Body of pancreas (tissue), 4 donors: Measurements from ENCODE around the gene ARHGAP12.

ENCODE experiments used
- CTCF ChIP-seq, 7 experiments: fragments of 450-650 bp in 4 of 7; fragments of 200-600 bp in 3 of 7; sonication (generic) in 3 of 7; IDR thresholded peaks; one replicate each; pipeline ENCODE4 v1.5.1; 2016 to 2019; ENCODE audit warnings: antibody characterized with exemption in 7 of 7
- POLR2A ChIP-seq, 3 donors: fragments of 450-650 bp; IDR thresholded peaks; one replicate each; pipeline ENCODE4 v1.6.1; 2016; ENCODE audit warnings: antibody characterized with exemption in 3 of 3, mild to moderate bottlenecking in 2 of 3

- TF ChIP-seq CTCF (IDR thresholded peaks at IDR 0.05) = no peak
- no peak for TF ChIP-seq POLR2A (IDR thresholded peaks at IDR 0.05)
Measured at GRCh38 chr10:31789555-31789954, 139.1 kb downstream of the ARHGAP12 start.
